Liver (tissue), 9 donors: ENCODE measurements around the gene KRR1. TPM values are rescaled to one million over a fixed set of nuclear protein-coding genes. Genes with fewer than 3 reads are reported as not detected.
A peak's percentile ranks its signal among the peaks of the same experiment; 100 is the strongest.
"Not testable (repeated sequence)": the region's sequence is repeated elsewhere in the genome, so short reads cannot be mapped to it uniquely, and the experiment has no call there.

Experiments used
- DNase-seq: peaks from one replicate; pipeline ENCODE4 v3.0.0-alpha.2; 2017; ENCODE audit warnings: low spot score
- H3K27ac ChIP-seq, 2 donors: one replicate each; pipeline ENCODE4 v1.7.0; 2013; ENCODE audit warnings: inconsistent platforms in 2 of 2, low read length in 2 of 2, control low read depth in 1 of 2, low read depth in 1 of 2, mild to moderate bottlenecking in 1 of 2
- H3K27me3 ChIP-seq, 4 donors: one replicate each; pipeline versions ENCODE4 v1.6.1 to v1.7.0; 2013; ENCODE audit warnings: low read length in 3 of 4, inconsistent platforms in 1 of 4, mild to moderate bottlenecking in 1 of 4, moderate library complexity in 1 of 4; ENCODE audit not compliant: control insufficient read depth in 4 of 4, insufficient read depth in 4 of 4
- H3K36me3 ChIP-seq, 4 donors: one replicate each; pipeline versions ENCODE4 v1.6.1 to v1.7.0; 2013; ENCODE audit warnings: low read length in 3 of 4, mild to moderate bottlenecking in 3 of 4, low read depth in 1 of 4, moderate library complexity in 1 of 4; ENCODE audit not compliant: control insufficient read depth in 4 of 4, insufficient read depth in 3 of 4
- H3K4me1 ChIP-seq, 4 donors: one replicate each; pipeline versions ENCODE4 v1.6.1 to v1.7.0; 2013; ENCODE audit warnings: low read length in 3 of 4, mild to moderate bottlenecking in 3 of 4, moderate library complexity in 1 of 4; ENCODE audit not compliant: control insufficient read depth in 4 of 4, insufficient read depth in 4 of 4
- H3K4me3 ChIP-seq, 3 donors: one replicate each; pipeline versions ENCODE4 v1.6.1 to v1.7.0; 2013; ENCODE audit warnings: low read length in 3 of 3, control low read depth in 1 of 3, low read depth in 1 of 3, mild to moderate bottlenecking in 1 of 3
- H3K9ac ChIP-seq, 2 donors: one replicate each; pipeline ENCODE4 v1.7.0; 2013; ENCODE audit warnings: low read length in 2 of 2, mild to moderate bottlenecking in 2 of 2, moderate library complexity in 2 of 2, control low read depth in 1 of 2, low read depth in 1 of 2
- H3K9me3 ChIP-seq, 4 donors: one replicate each; pipeline versions ENCODE4 v1.6.1 to v1.7.0; 2013; ENCODE audit warnings: low read length in 3 of 4; ENCODE audit not compliant: control insufficient read depth in 4 of 4
- ATF3 ChIP-seq: IDR thresholded peaks from 2 replicates; pipeline ENCODE4 v1.6.1; 2016; ENCODE audit warnings: antibody characterized with exemption
- EGR1 ChIP-seq, 2 donors: IDR thresholded peaks; 2 replicates each; pipeline ENCODE4 v1.6.1; 2016 to 2018; ENCODE audit warnings: antibody characterized with exemption in 2 of 2, low read depth in 2 of 2
- FOXA1 ChIP-seq: IDR thresholded peaks from 2 replicates; pipeline ENCODE4 v1.6.1; 2016; ENCODE audit warnings: antibody characterized with exemption
- FOXA2 ChIP-seq: IDR thresholded peaks from 2 replicates; pipeline ENCODE4 v1.6.1; 2016; ENCODE audit warnings: antibody characterized with exemption
- GABPA ChIP-seq, 2 donors: IDR thresholded peaks in 1 of 2; conservative IDR thresholded peaks in 1 of 2; 2 replicates each; pipeline ENCODE4 v1.6.1; 2016; ENCODE audit warnings: antibody characterized with exemption in 2 of 2, mild to moderate bottlenecking in 1 of 2, moderate library complexity in 1 of 2
- HNF4A ChIP-seq, 2 donors: conservative IDR thresholded peaks; 2 replicates each; pipeline ENCODE4 v1.6.1; 2016; ENCODE audit warnings: antibody characterized with exemption in 2 of 2, mild to moderate bottlenecking in 2 of 2
- HNF4G ChIP-seq: IDR thresholded peaks from 2 replicates; pipeline ENCODE4 v1.6.1; 2016; ENCODE audit warnings: antibody characterized with exemption
- JUND ChIP-seq, 2 donors: IDR thresholded peaks; 2 replicates each; pipeline ENCODE4 v1.6.1; 2016; ENCODE audit warnings: antibody characterized with exemption in 2 of 2
- MAX ChIP-seq: IDR thresholded peaks from 2 replicates; pipeline ENCODE4 v1.6.1; 2016; ENCODE audit warnings: antibody characterized with exemption
- NR2F2 ChIP-seq: IDR thresholded peaks from 2 replicates; pipeline ENCODE4 v1.6.1; 2016; ENCODE audit warnings: antibody characterized with exemption
- RAD21 ChIP-seq, 2 donors: IDR thresholded peaks; 2 replicates each; pipeline ENCODE4 v1.6.1; 2016; ENCODE audit warnings: antibody characterized with exemption in 2 of 2, mild to moderate bottlenecking in 2 of 2
- RXRA ChIP-seq, 2 donors: IDR thresholded peaks; 2 replicates each; pipeline ENCODE4 v1.6.1; 2017 to 2018; ENCODE audit warnings: antibody characterized with exemption in 2 of 2, mild to moderate bottlenecking in 1 of 2
- SP1 ChIP-seq: IDR thresholded peaks from 2 replicates; pipeline ENCODE4 v1.6.1; 2018; ENCODE audit warnings: antibody characterized with exemption, mild to moderate bottlenecking
- TAF1 ChIP-seq: conservative IDR thresholded peaks from 2 replicates; pipeline ENCODE4 v1.6.1; 2016; ENCODE audit warnings: antibody characterized with exemption, mild to moderate bottlenecking
- YY1 ChIP-seq: IDR thresholded peaks from 2 replicates; pipeline ENCODE4 v1.6.1; 2016; ENCODE audit warnings: antibody characterized with exemption, mild to moderate bottlenecking
- WGBS: extraction: QIAGEN DNeasy Blood & Tissue Kit; methylation state at CpG from one replicate; pipeline ENCODE4 v1.1.7; 2013; 5-methylcytosine and 5-hydroxymethylcytosine counted together
- polyA plus RNA-seq, 2 donors: library from polyadenylated mRNA; stranded (reverse) in 1 of 2; unstranded in 1 of 2; fragments of 200-250 nt in 1 of 2; fragments of >200 nt in 1 of 2; fragmentation: Nextera tagmentation in 1 of 2; extraction: Ambion mirVana in 1 of 2; gene quantifications; one replicate each; pipeline versions ENCODE4 v1.2.1 to v1.2.3, GENCODE V29; 2013 to 2015
- total RNA-seq, 2 donors: library from RNA; depleted of rRNA; stranded (reverse); fragments of >200 nt; gene quantifications; one replicate each; pipeline ENCODE4 v1.2.3, GENCODE V29; 2014
- TF ChIP-seq, protein P1 (sequence below): fragments of 150-350 bp; IDR thresholded peaks from 2 replicates; pipeline ENCODE4 v1.5.1; 2017; ENCODE audit warnings: improper control_type of control experiment, low read depth, low read length; ENCODE audit not compliant: missing input control
- TF ChIP-seq, protein P2 (sequence below): IDR thresholded peaks from 2 replicates; pipeline ENCODE4 v1.6.1; 2016; ENCODE audit warnings: antibody characterized with exemption
- TF ChIP-seq, protein P3 (sequence below): IDR thresholded peaks from 2 replicates; pipeline ENCODE4 v1.6.1; 2016; ENCODE audit warnings: antibody characterized with exemption, mild to moderate bottlenecking
- donor health status: healthy.
- donor health status: healthy.
- donor health status: healthy.
- donor health status: healthy.
- donor health status: healthy.

The KRR1 gene
- total and polyA plus RNA-seq, 4 donors = 9.9 to 19.8 (median 14.9) TPM

DNA sequence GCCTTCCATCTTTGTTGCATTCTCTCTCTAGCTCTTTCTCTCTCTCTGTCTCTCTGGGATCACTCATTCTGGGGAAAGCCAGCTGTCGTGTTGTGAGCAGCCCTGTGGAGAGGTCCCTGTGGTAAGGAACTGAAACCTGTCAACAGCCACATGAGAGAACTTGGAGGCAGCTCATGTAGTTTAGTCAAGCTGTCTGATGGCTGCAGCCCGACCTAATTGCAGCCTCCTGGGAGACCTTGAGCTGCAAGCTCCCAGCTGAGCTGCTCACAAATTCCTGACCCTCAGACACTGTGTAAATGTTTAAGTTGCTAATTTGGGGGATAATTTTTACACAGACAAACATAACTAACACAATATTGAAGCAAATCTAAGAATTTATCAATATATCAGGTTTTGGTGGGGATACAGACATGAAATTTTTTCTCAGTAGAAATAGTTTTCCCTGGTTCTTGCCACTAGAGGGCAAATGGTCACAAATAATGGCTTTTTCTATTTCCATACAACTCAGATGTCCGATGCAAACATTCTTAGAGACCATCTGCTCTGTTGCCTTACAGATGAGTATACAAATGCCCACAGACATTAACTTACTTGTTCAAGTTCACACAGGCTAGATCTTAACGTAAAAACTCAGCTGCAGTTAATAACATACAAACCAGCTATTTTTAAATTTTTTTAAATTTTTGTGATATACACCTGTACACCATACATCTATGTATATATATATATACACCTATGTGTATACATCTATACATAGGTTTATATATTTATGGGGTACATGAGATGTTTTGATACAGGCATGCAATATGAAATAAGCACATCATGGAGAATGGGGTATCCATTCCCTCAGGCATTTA, 15.5 kb upstream of the KRR1 start:
- Histone ChIP-seq H3K4me3 (no peak overlapping the region), H3K9me3 (no peaks in the 10 kb centered on the region), H3K27ac (no peak overlapping the region), H3K36me3 (no peaks in the 10 kb centered on the region), H3K27me3 (no peaks in the 10 kb centered on the region), H3K4me1 (no peaks in the 10 kb centered on the region), H3K9ac (no peak overlapping the region)
- WGBS = 30% methylated on average over 4 of the region's 4 CpGs
- TF ChIP-seq TAF1 = no peak
- TF ChIP-seq, protein P1, sequence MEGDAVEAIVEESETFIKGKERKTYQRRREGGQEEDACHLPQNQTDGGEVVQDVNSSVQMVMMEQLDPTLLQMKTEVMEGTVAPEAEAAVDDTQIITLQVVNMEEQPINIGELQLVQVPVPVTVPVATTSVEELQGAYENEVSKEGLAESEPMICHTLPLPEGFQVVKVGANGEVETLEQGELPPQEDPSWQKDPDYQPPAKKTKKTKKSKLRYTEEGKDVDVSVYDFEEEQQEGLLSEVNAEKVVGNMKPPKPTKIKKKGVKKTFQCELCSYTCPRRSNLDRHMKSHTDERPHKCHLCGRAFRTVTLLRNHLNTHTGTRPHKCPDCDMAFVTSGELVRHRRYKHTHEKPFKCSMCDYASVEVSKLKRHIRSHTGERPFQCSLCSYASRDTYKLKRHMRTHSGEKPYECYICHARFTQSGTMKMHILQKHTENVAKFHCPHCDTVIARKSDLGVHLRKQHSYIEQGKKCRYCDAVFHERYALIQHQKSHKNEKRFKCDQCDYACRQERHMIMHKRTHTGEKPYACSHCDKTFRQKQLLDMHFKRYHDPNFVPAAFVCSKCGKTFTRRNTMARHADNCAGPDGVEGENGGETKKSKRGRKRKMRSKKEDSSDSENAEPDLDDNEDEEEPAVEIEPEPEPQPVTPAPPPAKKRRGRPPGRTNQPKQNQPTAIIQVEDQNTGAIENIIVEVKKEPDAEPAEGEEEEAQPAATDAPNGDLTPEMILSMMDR = peak; percentile 64
- TF ChIP-seq ATF3 = no peak
- no peak for TF ChIP-seq FOXA2
- TF ChIP-seq RAD21 (IDR thresholded peaks at IDR 0.05) = peak; percentile 90
- DNase-seq = no peak

DNA sequence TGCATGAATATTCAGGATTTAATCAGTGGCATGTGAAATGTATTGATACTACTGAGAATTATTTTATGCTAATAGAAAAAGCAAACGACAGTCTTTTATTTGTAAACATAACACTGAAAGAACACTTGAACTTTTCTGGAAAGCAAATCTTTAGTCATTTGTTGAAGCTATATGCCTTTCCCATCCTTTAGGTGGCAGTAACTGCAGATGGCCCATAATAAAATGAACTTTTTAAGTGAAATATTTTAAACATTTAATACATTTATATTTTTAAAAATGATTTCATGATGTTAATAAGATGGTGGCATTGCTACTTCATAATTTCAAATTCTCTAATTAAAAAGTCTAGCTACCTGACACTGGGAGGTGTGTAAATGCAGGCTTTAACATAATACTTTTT, 13.9 kb upstream of the KRR1 start:
- 29% methylated on average over 1 of the region's 1 CpG for WGBS
- Histone ChIP-seq H3K4me3 (no peak overlapping the region), H3K36me3 (no peaks in the 10 kb centered on the region), H3K4me1 (no peaks in the 10 kb centered on the region), H3K9ac (no peak overlapping the region), H3K9me3 (no peaks in the 10 kb centered on the region), H3K27ac (no peak overlapping the region), H3K27me3 (no peaks in the 10 kb centered on the region)
- DNase-seq = no peak
- TF ChIP-seq EGR1 (IDR thresholded peaks at IDR 0.05; ENCODE audit: low read depth in 2 of 2) = no peak
- no peak for TF ChIP-seq RAD21 (IDR thresholded peaks at IDR 0.05)
- TF ChIP-seq TAF1 = no peak
- TF ChIP-seq SP1 = no peak
- no peak for TF ChIP-seq JUND (IDR thresholded peaks at IDR 0.05)
- no peak for TF ChIP-seq NR2F2
- no peak for TF ChIP-seq MAX
- TF ChIP-seq ATF3 = no peak
- TF ChIP-seq, protein P1 = no peak
- TF ChIP-seq HNF4A (conservative IDR thresholded peaks at IDR 0.05) = no peak
- TF ChIP-seq FOXA1 = no peak
- TF ChIP-seq GABPA (IDR thresholded peaks at IDR 0.05 in 1 of 2, conservative IDR thresholded peaks at IDR 0.05 in 1 of 2) = no peak
- no peak for TF ChIP-seq RXRA (IDR thresholded peaks at IDR 0.05)
- TF ChIP-seq, protein P2, sequence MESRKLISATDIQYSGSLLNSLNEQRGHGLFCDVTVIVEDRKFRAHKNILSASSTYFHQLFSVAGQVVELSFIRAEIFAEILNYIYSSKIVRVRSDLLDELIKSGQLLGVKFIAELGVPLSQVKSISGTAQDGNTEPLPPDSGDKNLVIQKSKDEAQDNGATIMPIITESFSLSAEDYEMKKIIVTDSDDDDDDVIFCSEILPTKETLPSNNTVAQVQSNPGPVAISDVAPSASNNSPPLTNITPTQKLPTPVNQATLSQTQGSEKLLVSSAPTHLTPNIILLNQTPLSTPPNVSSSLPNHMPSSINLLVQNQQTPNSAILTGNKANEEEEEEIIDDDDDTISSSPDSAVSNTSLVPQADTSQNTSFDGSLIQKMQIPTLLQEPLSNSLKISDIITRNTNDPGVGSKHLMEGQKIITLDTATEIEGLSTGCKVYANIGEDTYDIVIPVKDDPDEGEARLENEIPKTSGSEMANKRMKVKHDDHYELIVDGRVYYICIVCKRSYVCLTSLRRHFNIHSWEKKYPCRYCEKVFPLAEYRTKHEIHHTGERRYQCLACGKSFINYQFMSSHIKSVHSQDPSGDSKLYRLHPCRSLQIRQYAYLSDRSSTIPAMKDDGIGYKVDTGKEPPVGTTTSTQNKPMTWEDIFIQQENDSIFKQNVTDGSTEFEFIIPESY = no peak
- TF ChIP-seq FOXA2 = no peak
- TF ChIP-seq, protein P3, sequence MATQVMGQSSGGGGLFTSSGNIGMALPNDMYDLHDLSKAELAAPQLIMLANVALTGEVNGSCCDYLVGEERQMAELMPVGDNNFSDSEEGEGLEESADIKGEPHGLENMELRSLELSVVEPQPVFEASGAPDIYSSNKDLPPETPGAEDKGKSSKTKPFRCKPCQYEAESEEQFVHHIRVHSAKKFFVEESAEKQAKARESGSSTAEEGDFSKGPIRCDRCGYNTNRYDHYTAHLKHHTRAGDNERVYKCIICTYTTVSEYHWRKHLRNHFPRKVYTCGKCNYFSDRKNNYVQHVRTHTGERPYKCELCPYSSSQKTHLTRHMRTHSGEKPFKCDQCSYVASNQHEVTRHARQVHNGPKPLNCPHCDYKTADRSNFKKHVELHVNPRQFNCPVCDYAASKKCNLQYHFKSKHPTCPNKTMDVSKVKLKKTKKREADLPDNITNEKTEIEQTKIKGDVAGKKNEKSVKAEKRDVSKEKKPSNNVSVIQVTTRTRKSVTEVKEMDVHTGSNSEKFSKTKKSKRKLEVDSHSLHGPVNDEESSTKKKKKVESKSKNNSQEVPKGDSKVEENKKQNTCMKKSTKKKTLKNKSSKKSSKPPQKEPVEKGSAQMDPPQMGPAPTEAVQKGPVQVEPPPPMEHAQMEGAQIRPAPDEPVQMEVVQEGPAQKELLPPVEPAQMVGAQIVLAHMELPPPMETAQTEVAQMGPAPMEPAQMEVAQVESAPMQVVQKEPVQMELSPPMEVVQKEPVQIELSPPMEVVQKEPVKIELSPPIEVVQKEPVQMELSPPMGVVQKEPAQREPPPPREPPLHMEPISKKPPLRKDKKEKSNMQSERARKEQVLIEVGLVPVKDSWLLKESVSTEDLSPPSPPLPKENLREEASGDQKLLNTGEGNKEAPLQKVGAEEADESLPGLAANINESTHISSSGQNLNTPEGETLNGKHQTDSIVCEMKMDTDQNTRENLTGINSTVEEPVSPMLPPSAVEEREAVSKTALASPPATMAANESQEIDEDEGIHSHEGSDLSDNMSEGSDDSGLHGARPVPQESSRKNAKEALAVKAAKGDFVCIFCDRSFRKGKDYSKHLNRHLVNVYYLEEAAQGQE = no peak
- no peak for TF ChIP-seq YY1
- no peak for TF ChIP-seq HNF4G

GRCh38 chr12:75522124-75522523, 10.7 kb upstream of the KRR1 start:
- H3K9me3 ChIP-seq, H3K4me1 ChIP-seq, H3K27me3 ChIP-seq, H3K4me3 ChIP-seq, H3K36me3 ChIP-seq, DNase-seq, H3K27ac ChIP-seq, H3K9ac ChIP-seq: not testable (repeated sequence)
- 83% methylated on average over 5 of the region's 5 CpGs for WGBS
